Inflammatory macrophage treated with lipopolysaccharide for 1 hour (primary cell): Measurements from ENCODE around the gene C1orf50.

Experiments used
- DNase-seq, 2 donors: peaks; one replicate each; pipeline ENCODE4 v3.0.0-alpha.2; 2020 to 2022

C1orf50 gene

DNA sequence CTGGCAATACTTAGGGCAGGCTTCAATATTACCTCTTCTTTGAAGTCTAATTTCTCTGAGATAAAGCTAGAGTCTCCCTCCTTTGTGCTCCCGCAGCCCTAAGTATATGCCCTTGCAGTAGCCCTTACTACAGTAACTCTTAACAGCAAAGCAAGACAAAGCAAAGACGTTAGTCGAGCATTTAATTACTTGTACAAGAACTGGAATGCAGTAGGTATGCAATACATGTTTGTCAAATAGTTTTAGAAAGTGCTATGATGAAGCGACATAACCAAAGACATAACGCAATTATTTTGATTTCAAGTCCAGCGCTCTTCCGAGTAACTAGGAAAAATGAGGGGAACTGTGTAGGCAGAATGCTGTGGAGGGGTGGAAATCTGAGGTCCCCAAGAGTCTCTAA is 1.8 kb upstream of the C1orf50 start:
- no peak for DNase-seq

GRCh38 chr1:42765832-42766740 is 963 bp upstream of the C1orf50 start:
- peak in 1 of 2 donors; percentile 20 for DNase-seq

DNA sequence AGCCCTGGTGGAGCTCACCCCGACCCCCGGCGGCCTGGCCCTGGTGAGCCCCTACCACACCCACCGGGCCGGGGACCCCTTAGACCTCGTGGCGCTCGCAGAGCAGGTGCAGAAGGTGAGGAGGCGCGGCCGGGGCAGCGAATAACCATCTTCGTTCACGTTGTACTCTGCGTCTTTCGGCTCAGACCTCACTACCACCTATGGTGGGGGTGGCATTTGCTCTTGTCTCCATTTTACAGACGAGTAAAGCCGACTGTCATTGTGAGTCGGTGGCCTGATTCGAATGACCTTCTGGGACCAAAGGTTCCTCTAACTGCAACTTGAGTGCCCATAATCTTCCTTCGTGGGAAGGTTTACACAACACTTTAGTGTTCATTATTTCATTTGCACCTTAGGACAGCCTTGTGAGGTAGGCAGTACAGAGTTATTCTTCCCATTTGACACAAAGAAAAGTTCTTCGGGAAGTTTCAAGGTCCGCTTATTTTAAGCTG is 506 bp downstream of the C1orf50 start:
- peak in 1 of 2 donors; percentile 25 for DNase-seq

- DNase-seq, result no peak
Observed at GRCh38 chr1:42768172-42768571, 1.1 kb downstream of the C1orf50 start.

DNA sequence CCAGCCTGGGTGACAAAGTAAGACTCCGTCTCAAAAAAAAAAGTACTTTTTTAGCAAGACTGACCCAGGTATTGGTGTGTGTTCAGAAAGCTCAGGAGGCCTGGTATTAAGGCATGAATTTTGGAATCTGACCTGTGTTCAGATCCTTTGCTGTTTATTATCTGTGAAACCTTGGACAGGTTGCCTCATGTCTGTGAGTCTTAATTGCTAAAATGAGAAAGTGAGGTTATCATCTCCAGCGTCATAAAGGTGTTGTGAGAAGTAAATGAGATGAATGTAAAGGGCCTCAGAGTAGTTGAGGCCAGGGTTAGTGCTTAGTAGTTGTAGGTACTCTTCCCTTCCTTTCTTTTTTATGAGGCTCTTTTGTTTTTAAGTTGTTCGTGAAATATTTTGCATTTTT is 2.8 kb downstream of the C1orf50 start:
- no peak for DNase-seq

- DNase-seq, result no peak
Observed at GRCh38 chr1:42773420-42773819, 6.4 kb downstream of the C1orf50 start.

- peak in 1 of 2 donors; percentile 66 for DNase-seq
Observed at GRCh38 chr1:42774928-42775526, 8.0 kb downstream of the C1orf50 start.

GRCh38 chr1:42776502-42776901 is 9.5 kb downstream of the C1orf50 start:
- no peak for DNase-seq

- DNase-seq, result peak in 1 of 2 donors; percentile 58
Observed at GRCh38 chr1:42777852-42778251, 10.8 kb downstream of the C1orf50 start.

DNA sequence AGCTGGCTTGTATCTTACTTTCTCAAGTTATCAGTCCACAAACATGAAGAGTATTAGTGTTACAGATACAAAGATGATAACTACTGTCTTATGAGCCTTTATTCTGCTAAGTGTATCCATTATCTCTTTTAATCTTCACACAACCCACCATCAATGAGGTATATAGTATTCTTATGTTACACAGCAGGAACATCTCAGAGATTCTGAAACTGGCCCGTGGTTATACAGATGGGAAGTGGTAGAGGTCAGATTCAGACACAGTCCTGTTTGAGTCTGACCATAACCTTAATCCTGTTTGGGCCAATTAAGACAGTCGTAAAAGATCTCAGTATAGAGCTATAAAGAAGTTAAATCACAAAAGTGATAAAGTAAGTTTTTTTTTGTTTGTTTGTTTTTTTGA is 12.7 kb downstream of the C1orf50 start:
- DNase-seq, result no peak

DNA sequence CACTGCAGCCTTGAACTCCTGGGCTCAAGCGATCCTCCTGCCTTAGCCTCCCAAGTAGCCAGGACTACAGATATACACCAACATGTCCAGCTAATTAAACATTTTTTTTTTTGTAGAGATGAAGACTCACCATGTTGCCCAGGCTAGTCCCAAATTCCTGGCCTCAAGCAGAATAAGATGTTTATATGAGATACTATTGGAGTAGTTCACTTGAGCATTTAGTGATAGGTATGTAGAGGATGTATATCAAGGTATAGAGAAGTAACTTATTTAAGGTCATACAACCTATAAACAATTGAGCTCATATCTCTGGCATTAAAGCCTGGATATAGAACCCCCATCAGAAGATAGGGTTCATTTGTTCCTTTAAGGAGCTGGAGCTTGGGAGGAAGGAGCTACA is 13.1 kb downstream of the C1orf50 start:
- DNase-seq, result no peak

DNA sequence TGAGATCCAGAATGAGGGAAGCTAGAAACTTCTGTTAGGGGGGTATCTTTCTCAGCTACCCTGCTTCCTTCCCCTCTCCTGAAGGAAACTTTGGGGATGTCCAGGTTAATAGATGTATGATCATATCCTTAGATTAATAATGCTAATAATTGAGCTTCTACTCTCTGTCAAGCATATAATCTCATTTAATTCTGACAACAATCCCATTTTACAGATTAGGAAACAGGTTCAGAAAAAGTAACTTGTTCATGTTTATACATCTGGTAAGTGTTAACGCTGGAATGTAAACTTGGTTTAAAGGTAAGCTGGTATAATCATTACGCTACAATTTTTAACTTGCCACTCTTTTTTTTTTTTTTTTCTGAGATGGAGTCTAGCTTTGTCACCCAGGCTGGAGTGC is 16.0 kb downstream of the C1orf50 start:
- no peak for DNase-seq

DNA sequence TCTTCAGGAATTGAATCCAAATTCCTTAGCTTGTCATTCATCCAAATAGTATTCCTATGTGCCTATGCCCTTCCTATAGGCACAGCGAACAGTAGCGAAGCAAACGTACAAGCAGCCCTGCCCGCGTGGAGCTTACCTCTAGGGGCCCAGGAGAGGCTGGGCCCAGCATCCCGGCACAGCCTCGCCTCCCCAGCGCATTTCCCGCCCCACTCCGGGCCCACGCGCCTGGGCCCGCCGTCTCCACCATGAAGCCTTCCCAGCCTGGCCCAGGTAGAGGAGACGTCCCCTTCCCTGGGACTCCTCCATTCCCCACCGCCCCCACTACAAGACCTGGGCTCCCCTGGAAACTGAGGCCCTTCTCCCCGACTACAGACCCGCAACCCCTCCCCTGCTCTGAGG is 17.5 kb downstream of the C1orf50 start:
- no peak for DNase-seq

- DNase-seq, result peak in 1 of 2 donors; percentile 4
Observed at GRCh38 chr1:42784946-42785693, 18.1 kb downstream of the C1orf50 start, which contains the start of gene TMEM269. TMEM269 (plus strand) TSS chr1:42784991; CDS start chr1:42789894, 4,903 bp downstream.

GRCh38 chr1:42786097-42786496 is 19.0 kb downstream of the C1orf50 start:
- DNase-seq, result no peak

- no peak for DNase-seq
Observed at GRCh38 chr1:42788021-42788420, 21.0 kb downstream of the C1orf50 start.

GRCh38 chr1:42793824-42794223 is 26.8 kb downstream of the C1orf50 start:
- no peak for DNase-seq

DNA sequence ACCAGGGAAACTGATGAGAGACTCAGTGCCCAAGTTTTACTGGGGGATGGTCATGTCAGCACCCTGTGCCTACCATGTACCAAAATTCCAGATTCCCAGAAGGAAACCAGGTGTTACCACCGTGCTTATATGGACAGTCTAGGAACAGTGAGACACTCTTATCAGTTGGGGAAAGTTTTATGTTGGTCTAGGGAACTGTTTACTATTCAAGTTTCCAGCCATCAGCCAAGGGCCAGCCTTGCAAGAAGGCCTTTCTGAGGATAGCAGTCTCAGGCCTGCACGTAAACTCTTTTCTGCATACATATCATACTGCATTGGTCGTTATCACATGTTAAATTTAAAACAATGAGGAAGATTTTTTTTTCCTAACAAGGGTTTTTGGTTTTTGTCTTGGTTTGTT is 30.4 kb downstream of the C1orf50 start:
- no peak for DNase-seq

- no peak for DNase-seq
Observed at GRCh38 chr1:42797979-42798378, 30.9 kb downstream of the C1orf50 start.

DNA sequence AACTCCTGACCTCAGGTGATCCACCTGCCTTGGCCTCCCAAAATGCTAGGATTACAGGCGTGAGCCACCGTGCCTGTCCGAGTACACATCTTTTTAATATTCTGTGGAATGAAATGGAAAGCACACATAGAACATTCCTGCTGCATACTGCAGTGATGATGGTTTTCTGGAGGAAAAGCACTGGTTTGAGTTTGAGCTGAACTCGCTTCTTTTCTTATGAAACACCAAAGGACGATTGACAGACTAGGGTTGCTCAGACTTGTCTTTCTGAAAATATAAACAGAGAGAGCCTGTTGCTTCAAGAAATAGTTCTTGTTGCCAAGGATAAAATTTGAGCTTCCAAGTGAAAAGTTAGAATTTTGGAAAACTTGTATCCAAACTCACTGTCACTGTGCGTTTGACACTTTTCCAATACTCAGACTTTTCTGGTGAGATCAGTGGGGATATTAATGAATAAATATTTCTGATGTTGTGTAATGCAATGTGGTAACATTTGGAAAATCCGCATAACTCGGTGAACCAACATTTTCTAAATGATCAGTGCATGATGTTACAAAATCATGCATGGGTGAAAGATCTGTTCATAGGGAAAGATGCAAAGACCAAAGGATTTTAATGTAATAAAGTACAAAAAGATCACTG is 34.9 kb downstream of the C1orf50 start:
- DNase-seq, result no peak

DNA sequence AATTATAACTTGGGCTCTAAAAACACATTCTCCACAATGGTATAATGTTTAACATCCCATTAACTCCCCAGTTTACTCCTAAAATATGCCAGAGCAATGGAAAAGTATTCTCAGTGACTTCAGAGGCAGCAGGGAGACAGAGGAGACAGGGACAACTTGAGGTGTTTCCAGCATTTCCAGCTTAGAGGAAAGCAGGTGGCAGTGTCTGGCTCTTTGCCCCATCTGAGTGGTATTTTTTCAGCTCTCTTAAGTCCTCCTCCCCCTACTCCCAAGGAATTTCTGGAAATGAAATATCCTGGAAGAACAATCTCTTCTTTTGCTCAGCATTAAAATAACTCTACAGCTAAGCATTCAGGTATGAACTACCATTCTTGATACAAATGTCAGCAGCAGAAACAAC is 39.1 kb downstream of the C1orf50 start:
- DNase-seq, result no peak

DNA sequence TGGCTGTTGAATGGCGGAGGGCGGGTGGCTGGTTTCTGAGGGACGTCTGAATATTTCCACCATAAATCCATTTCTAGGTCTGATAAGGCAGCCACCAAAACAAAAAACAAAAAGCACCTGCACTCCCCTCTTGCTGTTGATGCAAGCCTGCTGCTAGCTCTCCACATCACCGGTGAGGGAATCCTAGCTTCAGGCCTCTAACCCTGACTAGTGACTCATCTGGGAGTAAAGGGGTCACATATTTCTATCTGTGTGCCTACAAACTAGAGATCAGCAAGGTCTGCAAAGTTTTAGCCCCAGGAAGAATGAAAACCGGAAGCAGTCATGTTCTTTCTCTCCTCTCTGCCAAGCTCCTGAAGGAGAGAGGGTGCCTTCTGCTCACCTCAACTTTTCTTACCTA is 39.5 kb downstream of the C1orf50 start:
- no peak for DNase-seq
